ENCODE results near the gene SPAST.
A peak's percentile ranks its signal among the peaks of the same experiment; 100 is the strongest.
"Not testable (repeated sequence)": the region's sequence is repeated elsewhere in the genome, so short reads cannot be mapped to it uniquely, and the experiment has no call there.

The SPAST gene, protein sequence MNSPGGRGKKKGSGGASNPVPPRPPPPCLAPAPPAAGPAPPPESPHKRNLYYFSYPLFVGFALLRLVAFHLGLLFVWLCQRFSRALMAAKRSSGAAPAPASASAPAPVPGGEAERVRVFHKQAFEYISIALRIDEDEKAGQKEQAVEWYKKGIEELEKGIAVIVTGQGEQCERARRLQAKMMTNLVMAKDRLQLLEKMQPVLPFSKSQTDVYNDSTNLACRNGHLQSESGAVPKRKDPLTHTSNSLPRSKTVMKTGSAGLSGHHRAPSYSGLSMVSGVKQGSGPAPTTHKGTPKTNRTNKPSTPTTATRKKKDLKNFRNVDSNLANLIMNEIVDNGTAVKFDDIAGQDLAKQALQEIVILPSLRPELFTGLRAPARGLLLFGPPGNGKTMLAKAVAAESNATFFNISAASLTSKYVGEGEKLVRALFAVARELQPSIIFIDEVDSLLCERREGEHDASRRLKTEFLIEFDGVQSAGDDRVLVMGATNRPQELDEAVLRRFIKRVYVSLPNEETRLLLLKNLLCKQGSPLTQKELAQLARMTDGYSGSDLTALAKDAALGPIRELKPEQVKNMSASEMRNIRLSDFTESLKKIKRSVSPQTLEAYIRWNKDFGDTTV

DNA sequence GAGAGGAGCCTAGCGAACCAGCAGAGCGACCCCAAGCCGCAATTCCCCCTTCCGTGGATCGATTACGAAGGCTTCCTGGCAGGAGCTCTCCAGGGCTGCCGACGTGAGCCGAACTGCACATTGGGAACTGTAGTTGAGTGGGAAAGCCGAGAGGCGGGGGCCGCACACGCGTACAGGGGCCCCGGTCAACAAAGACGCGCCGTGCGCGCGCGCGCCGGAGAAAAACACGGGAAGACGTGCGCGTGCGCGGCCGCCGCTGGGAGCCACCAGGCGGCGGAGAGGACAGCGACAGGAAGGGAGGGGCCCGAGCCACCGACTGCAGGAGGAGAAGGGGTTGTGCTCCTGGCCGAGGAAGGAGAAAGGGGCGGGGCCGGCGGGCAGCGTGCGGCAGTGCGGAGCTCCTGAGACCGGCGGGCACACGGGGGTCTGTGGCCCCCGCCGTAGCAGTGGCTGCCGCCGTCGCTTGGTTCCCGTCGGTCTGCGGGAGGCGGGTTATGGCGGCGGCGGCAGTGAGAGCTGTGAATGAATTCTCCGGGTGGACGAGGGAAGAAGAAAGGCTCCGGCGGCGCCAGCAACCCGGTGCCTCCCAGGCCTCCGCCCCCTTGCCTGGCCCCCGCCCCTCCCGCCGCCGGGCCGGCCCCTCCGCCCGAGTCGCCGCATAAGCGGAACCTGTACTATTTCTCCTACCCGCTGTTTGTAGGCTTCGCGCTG lies at the start of gene SPAST:
Gene SPAST (plus strand): TSS at position 247 of the 711 bp plus-strand sequence. CDS start 276 bp downstream, at position 523.
- DNase-seq (ENCODE audit: low spot score) = peak; percentile 97

DNA sequence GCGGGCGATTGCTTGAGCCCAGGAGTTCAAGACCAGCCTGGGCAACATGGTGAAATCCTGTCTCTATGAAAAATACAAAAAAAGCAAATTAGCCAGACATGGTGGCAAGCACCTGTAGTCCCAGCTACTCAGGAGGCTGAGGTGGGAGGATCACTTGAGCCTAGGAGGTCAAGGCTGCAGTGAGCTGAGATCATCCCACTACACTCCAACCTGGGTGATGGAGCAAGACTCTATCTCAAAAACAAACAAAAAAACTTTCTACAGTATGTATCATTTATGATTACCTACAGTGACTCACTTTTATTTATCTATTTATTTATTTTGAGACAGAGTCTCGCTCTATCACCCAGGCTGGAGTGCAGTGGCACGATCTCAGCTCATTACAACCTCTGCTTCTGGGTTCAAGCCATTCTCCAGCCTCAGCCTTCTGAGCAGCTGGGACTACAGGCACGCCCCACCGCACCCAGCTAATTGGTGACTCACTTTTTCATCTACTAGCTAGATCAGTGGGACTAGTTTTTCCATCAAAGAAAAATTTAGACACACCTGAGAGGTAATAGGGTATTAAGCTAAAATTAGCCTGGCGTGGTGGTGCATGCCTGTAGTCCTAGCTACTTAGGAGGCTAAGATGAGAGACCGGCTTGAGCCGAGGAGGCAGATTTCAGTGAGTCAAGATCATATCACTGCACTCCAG lies 44.4 kb upstream of the SPAST start:
- DNase-seq (ENCODE audit: low spot score) = not testable (repeated sequence)

DNA sequence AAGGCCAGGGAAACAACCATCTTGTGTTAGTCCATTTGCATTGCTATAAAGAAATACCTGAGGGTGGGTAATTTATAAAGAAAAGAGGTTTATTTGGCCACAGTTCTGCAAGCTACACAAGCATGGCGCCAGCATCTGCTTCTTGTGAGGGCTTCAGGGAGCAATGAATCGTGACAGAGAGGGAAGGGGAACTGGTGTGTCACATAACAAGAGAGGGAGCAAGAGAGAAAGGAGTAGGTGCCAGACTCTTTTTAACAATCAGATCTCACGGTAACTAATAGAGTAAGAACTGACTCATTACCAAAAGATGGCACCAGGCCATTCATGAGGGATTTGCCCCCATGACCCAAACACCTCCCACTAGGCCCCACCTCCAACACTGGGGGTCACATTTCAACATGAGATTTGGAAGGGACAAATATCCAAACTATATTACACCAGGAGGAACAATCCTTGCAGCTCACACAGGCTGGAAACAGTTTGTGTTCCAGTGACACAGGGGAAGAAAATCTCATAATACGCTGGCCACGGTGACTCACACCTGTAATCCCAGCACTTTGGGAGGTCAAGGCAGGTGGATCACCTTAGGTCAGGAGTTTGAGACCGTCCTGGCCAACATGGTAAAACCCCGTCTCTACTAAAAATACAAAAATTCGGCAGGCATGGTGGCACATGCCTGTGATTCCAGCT lies 29.0 kb upstream of the SPAST start:
- not testable (repeated sequence) for DNase-seq (ENCODE audit: low spot score)

DNA sequence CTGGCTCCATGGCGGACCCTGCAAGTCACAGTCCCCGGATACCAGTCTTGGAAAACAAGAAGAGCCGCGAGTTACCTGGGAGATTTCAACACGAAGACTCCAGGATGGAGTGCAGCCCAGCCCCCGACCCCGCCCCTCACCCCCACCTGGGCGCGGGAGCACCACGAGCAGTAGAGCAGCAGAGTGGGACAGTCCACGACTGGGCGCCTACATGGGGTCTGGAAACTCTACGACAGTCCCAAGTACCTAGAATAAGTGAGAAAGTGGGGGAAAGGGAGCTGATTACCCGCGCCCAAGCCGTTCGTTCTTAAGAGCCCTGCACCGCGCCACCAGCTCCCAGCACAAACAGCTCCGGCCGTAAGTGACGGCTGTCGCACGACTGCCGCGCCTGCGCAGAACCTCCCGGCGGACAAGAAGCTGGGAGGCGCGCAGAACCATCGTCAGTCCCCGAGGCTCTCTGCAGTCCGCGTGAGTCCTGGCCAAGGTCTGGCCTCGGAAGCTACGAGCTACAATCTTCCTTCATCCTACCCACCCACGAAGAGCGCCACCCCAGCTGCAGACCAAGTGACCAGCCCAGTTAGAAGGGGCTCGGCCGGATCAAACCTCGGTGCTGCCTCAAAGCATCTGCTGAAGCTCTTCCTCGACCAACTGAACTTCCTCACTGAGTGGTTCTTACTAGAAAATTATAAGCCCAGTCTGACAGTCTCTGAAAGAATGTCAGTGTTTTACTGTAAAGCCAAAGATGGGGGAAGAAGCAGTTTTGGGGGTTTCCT lies 23.7 kb upstream of the SPAST start, which contains the start of gene DPY30:
Gene DPY30 (minus strand): TSS at position 359 of the 773 bp plus-strand sequence. CDS start 349 bp downstream, at position 10.
- peak; percentile 94 for DNase-seq (ENCODE audit: low spot score)

DNA sequence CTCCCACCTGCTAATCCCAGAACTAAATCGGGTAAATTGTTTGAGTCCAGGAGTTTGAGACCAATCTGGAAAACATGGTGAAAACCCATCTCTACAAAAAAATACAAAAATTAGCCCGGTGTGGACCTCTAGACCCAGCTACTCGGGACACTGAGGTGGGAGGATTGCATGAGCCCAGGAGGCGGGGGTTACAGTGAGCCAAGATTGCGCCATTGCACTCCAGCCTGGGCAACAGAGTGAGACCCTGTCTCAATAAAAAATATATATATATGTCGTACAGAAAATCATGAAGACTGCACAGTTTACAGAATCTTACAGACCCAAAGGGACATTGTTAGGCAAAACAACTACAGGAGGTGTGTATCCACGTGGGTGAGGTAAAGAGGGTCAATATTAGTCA lies 19.8 kb upstream of the SPAST start:
- no peak for DNase-seq (ENCODE audit: low spot score)

DNA sequence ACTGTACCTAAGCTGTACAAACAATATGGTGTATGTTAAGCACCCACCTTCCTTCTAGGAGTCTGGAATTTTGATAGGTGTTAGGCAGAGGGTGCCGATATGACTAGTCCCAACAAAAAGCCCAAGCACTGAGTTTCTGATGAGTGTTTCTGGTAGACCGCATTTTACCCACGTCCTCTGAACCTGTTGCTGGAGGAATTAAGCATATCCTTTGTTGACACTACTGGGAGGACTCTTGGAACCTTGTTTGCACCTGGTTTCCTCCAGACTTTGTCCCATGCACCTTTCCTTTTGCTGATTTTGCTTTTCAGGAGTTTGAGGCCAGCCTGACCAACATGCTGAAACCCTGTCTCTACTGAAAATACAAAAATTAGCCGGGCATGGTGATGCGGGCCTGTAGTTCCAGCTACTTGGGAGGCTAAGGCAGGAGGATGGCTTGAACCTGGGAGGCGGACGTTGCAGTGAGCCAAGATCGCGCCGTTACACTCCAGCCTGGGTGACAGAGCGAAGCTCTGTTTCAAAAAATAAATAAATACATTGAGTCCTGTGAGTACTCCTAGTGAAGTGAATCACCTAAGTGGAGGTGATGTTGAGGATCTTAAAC lies 11.4 kb upstream of the SPAST start:
- no peak for DNase-seq (ENCODE audit: low spot score)

DNA sequence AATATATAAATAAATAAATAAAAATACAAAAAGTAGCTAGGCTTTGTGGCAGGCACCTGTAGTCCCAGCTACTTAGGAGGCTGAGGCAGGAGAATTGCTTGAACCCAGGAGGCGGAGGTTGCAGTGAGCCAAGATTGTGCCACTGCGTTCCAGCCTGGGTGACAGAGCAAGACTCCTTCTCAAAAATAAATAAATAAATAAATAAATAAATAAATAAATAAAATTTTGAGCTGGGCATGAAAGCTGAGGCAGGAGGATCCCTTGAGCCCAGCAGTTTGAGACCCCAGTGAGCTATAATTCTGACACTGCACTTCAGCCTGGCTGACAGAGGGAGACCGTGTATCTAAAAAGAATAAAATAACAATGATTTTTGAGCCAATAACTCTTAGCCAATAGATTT lies 8.8 kb upstream of the SPAST start:
- DNase-seq (ENCODE audit: low spot score) = not testable (repeated sequence)

DNA sequence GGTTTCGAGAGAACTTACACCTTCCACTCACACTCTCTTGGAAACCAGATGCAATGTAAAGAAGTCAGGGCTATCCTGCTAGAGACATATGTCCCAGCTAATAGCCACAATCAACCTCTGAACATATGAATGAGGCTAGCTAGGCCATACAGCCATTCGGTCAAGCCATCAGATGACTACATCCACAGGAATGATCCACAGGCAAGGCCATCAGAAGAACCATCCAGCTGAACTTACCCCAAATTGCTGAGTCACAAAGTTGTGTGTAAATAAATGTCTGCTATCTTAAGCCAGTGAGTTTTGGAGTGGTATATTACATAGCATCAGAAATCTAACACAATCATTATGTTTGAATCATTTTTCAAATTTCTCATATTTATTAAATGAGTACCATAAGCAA lies 5.2 kb upstream of the SPAST start:
- peak; percentile 76 for DNase-seq (ENCODE audit: low spot score)

DNA sequence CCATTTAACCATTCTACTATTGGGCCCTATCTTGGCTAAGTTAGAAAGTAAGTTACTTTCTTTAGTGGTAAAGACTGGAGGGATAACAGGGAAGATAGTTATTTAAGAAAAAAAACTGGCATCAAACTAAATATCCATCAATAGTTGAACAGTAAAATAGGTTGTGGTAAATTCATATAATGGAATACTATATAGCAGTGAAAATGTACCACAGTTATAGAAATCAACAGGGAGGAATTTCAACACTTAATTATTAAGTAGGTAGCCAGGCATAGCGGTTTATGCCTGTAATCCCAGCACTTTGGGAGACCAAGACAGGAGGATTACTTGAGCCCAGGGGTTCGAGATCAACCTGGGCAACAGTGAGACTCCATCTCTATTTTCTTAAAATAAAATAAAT lies 3.1 kb upstream of the SPAST start:
- DNase-seq (ENCODE audit: low spot score) = no peak

DNA sequence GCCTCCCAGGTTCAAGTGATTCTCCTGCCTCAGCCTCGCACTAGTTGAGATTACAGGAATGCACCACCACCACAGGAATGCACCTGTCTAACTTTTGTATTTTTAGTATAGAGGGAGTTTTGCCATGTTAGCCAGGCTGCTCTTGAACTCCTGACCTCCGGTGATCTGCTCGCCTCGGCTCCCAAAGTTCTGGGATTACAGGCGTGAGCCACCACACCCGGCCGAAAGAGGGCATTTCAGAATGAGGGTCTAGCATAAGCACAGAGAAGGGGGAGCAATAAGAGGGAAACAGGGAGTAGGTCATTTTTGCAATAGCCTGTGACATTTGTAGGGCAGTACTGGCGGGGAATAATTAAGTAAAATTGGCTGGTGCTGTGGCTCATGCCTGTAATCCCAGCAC lies 1.9 kb upstream of the SPAST start:
- DNase-seq (ENCODE audit: low spot score) = no peak

DNA sequence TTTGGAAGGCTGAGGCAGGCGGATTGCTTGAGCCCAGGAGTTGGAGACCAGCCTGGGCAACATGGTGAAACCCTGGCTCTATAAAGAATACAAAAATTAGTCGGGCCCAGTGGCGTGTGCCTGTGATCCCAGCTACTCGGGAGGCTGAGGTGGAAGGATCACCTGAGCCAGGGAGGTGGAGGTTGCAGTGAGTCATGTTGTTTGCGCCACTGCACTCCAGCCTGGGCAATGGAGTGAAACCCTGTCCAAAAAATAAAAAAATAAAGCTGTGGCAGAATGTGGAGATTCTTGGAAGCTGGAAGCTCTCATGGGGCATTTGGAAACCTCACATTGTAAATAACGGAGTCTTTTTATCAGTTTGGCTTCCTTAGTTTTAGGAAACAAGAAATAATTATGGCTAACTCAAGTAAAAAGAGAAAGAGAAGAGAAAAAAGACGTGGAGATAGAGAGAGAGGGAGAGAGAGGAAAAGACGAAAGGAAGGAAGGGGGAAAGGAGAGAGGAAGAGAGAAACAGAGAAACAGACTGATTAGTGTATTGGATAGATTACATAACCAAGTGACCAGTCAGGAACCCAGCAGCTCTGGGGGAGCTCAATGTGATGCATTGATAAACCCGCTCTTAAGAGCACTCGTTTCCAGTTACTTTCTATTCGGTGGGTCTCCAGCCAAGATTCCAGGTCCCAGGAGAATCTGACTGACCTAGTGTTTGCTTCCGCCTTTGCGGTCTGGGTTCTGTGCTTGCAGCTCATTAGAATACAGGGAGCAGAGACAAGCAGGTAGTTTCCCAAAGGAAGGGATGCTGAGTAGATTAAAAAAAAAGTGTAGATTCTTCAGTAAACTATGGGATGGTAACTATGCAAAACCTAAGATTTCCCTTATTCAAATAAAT lies 1.1 kb upstream of the SPAST start:
- DNase-seq (ENCODE audit: low spot score) = peak; percentile 56

DNA sequence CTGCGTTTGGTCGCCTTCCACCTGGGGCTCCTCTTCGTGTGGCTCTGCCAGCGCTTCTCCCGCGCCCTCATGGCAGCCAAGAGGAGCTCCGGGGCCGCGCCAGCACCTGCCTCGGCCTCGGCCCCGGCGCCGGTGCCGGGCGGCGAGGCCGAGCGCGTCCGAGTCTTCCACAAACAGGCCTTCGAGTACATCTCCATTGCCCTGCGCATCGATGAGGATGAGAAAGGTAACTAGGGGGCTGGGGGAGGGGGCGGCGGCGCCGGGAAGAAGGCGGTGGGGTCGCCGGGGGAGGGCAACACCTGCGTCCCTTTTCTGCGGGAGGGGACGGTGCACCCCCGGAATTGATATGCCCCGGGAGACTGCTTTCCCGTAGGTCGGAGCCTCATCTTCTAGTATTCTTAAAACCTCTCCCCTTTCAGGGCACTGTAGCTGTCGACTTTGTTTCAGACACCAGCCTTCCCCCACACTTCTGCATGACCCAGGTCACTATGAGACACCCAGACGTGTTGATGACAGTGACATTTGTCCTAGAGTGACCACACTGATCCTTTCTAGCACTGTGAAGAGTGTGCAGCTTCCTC lies 755 bp downstream of the SPAST start:
- peak; percentile 57 for DNase-seq (ENCODE audit: low spot score)

DNA sequence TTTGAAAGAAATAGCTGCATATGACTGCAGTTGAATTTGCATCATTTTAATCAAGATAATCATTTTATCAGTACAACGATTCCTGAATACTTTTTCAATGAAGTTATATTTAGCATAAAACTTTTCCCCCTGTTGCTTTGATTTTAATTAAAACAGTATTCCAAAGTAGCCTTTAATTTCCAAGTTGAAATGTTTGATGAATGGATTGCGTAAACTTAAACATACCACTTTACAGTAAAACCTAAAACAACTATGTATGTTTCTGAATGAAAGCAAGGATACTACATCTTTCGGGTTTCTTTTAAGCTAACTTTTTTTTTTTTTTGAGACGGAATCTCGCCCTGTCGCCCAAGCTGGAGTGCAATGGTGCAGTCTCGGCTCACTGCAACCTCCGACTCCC lies 1.4 kb downstream of the SPAST start:
- DNase-seq (ENCODE audit: low spot score) = no peak

DNA sequence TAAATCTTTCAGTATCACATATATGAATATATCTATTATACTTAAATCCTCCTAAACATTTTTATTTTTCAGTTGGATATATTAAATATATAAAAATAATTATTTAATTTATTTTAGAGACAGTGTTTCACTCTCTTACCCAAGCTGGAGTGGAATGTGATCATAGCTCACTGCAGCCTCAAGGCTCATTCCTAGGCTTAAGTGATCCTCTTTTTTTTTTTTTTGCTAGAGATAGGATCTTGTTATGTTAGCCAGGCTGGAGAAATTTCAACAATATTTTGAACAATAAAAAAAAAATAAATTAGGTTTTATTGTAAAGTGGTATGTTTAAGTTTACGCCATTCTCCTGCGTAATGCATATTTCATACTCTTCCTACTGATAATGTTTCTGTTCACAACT lies 4.2 kb downstream of the SPAST start:
- DNase-seq (ENCODE audit: low spot score) = no peak

DNA sequence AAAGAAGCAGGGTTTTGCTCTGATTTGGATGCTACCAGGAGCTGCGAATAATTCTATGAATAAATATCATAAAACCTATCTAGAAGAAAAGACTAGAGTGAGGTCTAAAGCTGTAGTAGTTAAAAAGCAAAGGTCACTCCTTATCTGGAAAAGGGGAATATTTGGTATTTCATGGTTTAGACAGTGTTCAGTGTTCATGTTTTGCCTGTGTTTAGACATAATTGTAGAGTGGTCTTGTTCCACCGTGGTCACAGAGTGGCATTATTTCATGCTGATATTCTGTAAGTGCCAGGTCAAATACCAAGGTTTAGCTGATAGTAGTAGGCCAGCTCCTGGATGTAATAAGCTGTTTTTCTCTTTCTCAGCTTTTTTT lies 10.8 kb downstream of the SPAST start:
- DNase-seq (ENCODE audit: low spot score) = no peak

DNA sequence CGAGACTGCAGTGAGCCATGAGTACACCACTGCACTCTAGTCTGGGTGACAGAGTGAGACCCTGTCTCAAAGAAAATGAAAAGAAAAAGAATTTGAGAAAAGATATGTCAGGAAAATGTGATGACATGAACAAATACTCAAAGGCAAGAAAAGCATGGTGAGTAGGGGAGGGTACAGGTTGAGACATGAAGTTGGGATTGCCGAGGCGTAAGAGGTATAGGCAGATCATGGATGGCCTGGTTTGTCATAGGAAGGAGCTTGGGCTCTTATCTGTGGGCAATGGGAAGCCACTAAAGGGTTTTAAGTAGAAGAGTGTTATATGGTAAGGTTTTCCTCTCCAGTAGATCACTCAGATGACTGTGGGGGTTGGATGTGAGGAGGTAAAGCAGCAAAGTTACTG lies 32.3 kb downstream of the SPAST start:
- DNase-seq (ENCODE audit: low spot score) = no peak

DNA sequence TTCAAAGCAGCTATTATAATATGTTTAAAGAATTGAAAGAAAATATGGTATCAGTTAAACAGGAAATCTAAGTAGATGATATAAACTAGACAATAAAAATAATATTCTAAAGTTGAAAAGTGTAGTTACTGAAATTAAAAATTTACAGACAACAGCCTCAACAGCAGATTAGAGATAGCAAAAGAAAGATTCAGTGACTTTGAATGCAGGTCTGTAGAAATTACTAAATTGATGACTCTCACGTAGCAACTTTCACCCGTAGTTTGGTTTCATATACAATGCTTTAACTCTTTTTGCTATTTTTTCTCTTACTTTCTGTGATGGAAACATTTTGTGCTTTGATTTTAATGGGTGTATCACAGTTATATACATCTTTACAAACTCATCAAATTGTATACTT lies 44.8 kb downstream of the SPAST start:
- DNase-seq (ENCODE audit: low spot score) = no peak

DNA sequence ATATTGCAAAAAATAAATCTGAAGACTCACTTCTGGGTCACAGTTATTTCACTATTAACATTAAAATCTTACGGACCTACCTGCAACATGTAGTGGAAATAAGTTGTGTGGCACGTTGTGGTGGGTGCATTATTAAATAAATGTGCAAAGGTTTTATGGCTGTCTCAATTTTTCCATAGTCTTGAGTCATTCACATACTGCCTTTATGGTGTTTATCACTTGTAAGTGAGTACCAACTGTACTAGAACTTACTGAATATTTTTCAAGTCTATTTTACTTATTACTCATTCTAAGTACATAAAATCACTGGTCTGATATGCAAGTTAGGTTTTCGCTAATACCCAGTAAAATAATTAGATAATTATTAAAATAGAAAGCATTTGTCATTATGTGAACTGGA lies 54.7 kb downstream of the SPAST start:
- DNase-seq (ENCODE audit: low spot score) = no peak

DNA sequence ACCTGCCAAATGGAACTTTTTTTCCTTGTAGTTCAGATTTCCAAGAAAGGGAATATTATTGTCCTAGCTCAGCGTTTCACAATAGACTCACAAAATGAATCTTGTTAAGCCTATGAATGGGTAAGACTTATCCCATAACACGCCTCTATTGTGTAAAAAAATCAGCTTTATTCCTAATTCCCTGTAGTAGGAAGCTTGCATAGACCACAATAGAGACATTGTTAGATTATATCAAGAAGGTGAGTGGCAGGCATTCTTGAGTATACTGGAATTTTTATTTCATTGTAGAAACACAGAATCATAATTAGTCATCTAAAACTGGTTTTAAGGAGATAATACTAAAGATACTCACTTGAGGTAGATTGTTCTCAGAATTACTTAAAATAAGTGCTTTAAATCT lies 55.8 kb downstream of the SPAST start:
- DNase-seq (ENCODE audit: low spot score) = no peak
